ENCODE measurements around the gene IQSEC3.

Gene IQSEC3

DNA sequence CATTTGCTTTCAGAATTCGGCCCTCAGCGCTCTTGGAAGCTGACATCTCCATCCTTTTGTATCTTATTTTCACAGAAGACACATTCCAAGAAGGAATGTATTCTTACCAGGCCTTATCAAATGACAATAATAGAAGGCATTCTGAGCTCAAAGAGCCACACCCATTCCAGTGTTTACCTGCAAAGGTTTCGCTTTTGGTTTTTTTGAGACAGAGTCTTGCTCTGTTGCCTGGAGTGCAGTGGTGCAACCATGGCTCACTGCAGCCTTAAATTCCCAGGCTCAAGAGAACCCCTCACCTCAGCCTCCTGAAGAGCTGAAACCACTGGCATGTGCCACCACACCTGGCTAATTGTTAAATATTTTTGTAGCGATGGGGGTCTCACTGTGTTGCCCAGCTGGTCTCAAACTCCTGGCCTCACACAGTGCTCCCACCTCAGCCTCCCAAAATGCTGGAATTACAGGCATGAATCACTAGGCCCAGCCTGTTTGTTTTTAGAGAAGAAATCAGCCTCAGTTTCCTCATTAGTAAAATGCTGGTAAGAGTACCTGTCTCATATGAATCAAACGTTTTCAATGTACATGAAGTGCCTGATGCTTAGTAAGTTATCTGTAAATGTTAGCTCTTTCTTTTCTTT is 78.2 kb downstream of the IQSEC3 start:
- FAIRE-seq = no peak

- no peak for FAIRE-seq
These were observed 78.9 kb downstream of the IQSEC3 start for GRCh38 chr12:145369-145960.

- FAIRE-seq = no peak
These were observed 80.7 kb downstream of the IQSEC3 start for GRCh38 chr12:147242-147641.

DNA sequence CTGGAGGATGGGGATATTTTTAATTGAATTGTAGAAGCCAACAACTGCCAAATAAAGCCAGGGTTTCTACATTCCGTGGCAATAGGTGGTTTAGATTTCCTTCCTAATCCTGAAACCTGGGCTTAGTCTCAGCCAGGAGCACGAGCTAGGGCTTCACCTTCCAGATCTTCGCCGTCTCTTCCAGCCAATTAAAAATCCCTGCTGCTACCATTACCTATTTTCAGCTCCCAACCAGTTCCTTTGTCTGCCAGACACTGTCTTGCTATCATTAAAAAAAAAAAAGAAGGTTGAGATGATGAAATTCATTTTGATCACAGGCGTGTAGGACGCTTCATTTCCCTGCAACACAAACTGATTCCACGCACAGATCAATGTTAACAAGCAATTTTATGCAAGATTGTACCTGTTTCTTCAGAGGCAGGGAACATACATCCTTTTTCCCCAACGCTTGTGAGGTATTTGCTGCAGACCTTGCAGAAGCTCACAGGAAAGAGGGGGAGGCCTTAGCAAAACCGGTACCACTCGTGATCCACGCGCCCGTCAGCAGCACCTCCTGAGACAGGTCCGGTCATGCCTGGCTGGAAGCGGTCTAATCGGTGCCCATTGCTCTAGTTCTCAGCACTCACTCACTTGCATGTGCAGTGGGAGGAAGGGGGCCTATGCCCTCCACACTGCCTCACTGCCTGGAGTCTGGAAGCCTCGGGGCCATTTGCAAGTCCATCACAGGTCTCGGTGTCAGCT is 82.3 kb downstream of the IQSEC3 start:
- FAIRE-seq = no peak

GRCh38 chr12:151579-151978 is 85.0 kb downstream of the IQSEC3 start:
- no peak for FAIRE-seq

DNA sequence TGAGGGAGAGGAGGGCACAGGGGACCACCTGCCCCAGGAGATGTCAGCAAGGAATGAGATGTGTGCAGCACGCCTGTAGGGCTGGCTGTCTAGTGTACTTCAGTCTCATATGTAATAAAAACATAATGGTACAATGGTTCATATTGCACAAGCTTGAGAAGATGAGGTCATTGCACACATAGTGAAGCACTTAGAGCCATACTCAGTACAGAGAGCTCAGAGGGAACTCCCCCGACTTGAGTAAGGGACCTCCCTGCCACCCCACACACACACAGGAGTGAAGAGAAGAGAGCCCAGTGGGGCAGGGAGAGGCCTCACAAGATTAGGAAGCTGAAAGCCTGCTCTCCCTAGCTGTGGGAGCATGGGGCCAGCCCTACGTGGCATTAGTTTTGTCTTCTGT is 85.9 kb downstream of the IQSEC3 start:
- FAIRE-seq = no peak

DNA sequence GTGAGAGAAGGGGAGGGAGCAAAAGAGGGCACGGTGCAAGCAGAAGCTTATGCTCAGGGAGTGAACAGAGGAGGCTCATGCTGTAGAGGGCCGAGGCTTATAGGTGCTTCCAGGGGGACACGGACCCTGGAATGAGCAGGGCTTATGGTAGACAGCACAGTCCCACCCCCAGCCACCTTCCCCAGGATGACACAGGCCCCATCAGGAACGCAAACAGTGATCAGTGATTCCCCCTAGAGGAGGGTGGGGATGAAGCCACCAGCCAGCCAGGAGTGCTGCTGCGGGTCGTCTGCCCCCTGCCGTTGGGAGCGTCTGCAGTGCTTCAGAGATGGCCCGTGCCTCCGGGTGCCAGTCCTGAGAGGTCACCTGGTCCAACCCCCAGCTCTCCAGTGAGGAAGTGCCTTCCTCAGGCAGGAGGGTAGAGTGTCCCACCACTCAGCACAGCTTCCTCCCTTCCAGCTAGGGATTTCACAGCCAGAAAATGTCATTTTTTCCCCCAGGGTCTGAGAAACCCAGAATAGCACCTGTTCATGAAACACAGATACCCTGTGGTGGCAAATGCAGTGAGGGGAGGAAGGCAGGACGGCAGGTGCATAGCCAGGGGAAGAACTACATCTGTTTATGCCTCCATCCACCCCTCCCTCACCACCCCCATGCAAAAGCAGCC is 86.6 kb downstream of the IQSEC3 start:
- no peak for FAIRE-seq

- FAIRE-seq = no peak
These were observed 87.5 kb downstream of the IQSEC3 start for GRCh38 chr12:154058-154457.

- FAIRE-seq = no peak
These were observed 88.4 kb downstream of the IQSEC3 start for GRCh38 chr12:155006-155405.

DNA sequence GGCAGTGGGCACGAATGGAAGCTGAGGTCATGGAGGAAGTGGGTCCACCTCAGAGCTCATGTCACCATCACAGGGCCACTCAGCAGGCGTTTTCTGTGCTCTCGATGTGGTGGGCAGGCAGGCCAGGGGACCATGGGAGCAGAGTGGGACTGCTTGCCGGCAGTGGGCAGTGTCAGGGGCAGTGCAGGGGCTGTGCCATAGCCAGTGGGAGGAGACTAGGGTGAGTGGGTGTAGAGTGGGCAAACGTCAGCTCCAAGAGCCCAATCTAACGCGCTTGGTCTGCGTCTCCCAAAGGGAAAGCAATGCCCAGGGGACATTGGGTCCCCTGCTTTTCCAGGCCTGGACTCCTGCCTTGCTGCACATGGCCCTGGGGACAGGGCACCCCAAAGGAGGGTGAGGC is 89.1 kb downstream of the IQSEC3 start:
- FAIRE-seq = no peak

GRCh38 chr12:156945-157344 is 90.4 kb downstream of the IQSEC3 start:
- FAIRE-seq = no peak

DNA sequence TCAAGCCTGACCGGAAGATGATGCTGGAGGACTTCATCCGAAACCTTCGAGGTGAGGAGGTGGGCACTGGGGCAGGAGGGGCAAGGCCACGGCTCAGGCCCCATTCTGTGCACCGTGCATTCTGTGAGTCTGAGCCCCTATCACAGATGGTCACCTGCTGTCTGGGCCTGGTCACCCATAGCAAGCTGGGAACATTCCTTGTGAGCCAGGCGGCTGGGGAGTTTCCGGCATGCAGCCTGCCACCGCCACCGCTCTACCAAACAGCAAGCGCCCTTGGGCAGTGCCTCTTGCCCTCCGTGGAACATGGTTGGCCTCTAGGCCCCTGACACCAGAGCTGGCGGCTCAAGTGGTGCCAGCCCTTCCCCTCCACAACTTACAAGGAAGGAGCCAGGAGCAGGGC is 91.1 kb downstream of the IQSEC3 start:
- no peak for FAIRE-seq

- FAIRE-seq = no peak
These were observed 92.7 kb downstream of the IQSEC3 start for GRCh38 chr12:159156-159782.

DNA sequence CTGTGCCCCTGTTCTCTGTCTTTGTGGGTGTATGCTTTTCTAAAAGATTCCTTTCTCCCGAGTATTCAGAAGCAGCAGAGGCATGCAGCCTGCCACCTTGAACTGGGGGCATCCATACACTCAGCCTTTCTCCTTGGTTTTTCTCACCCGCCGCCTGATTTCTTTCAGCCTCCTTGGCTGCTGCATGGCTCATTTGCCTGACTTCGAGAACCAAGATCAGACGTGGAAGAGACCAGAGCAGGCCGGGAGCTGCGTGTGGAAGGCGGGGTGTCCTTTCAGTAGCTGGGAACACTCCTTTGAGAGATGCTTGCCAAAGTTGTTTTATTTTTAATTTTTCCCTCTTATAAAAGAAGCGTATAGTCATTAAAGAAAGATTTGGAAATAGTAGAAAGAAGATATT is 94.3 kb downstream of the IQSEC3 start:
- FAIRE-seq = no peak

DNA sequence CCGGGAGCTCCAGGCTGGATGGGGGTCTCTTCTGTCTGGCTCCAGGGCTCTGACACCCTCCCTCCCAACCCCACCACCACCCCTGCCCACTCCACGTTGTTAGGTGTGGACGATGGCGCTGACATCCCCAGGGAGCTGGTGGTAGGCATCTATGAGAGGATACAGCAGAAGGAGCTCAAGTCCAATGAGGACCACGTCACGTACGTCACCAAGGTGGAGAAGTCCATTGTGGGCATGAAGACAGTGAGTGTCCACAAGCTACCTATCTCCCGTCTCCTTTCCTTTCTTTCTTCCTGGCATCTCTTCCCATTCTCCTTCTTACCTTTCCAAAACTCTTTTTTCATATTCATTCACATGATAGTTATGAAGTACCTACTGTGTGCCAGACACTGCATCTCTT is 95.3 kb downstream of the IQSEC3 start:
- FAIRE-seq = no peak

DNA sequence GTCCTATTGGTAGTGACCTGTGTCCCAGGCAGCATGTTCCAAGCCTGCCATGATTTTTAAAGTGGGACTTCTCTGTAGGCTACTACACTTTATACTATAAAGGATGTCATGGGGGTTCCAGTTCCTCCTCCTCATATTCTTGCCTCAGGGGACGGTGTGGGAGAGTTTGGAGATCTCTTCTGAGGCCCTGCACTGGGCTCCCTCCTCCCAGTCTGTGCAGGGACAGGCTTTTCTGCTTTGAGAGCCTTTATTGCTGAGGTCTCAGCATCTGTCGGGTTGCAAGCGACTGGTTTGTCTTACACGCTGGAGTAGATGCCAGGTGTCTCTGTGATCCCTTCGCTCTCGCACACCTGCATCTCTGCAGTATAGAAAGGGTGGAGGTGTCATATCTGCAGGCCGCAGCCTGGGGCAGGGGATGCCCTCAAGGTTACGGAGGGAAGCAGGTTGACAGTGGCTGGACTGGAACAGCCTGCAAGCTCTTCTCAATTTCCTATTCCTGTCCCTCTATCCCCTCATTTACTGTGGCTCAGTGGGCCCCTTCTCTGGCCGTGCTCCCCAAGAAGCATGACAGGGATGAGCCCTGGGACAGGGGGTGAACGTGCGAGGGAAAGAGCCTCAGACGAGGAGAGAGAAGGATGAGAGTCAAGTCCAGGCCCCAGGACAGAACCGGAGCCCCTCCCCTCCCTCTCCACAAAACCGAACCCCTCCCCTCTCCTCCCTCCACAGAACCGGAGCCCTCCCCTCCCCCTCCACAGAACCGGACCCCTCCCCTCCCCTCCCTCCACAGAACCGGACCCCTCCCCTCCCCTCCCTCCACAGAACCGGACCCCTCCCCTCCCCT is 96.1 kb downstream of the IQSEC3 start:
- FAIRE-seq = no peak

- no peak for FAIRE-seq
These were observed 96.9 kb downstream of the IQSEC3 start for GRCh38 chr12:163406-163986.

DNA sequence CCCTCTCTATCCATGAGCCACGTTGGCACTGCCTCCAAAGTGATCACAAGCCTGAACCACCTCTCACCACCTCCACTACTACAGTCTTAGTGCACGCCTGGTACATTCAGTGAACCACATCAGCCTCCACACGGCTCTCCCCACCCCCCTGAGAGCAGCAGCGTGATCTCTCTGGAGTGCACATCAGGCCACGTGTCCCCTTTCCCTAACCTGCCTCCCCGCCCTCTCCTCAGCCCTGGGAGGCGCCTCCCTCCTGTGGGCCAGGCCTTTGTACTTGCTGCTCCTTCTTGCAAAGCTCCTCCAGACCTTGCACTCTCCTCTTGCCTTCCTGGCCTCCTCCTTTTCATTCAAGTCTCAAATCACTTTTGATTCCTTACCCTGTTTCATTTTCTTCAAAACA is 97.6 kb downstream of the IQSEC3 start:
- no peak for FAIRE-seq

- no peak for FAIRE-seq
These were observed 99.3 kb downstream of the IQSEC3 start for GRCh38 chr12:165862-166368.

GRCh38 chr12:166425-167075 is 100.0 kb downstream of the IQSEC3 start:
- no peak for FAIRE-seq

- no peak for FAIRE-seq
These were observed 101.5 kb downstream of the IQSEC3 start for GRCh38 chr12:167959-168600.
